ENCODE measurements around the gene PAX2.

Gene PAX2

DNA sequence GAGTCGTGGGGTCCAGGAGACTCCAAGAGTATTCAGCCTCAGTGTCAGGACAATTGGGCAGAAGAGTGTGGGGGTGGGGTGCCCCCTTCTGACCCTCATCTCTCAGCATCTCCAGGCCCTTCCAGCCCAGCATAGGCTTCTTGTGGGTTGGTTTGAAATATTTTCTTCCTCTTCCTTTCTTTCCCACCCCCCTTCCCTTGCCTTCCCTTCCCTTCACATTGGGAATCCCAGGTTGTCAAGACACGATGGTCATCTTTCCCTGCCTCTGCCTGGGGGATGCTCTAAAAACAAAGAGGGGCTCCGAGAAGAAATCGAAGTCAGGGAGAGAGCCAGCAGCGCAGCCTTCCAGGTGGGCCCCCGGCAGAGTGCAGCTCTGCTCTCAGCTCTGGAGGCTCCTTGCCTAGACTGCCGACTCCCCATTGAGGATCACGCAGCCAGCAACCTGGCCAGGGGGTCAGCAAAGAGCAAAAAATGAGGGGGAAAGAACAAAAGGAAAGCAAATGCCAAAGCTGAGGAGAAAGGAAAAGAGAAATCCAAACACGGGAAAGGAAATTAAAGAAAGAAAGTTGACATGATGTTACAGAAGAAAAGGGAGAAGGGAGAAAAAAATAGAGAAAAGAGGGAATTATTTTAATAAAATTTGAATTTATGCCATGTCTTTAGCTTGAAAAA lies 1.5 kb downstream of the PAX2 start:
- Histone ChIP-seq H3K4me1 (ENCODE audit: control insufficient read depth in 2 of 2, insufficient read depth in 2 of 2, low read length in 2 of 2) (peaks cover 0 to 5% of the 10 kb centered on the region in 2 donors), H3K9ac (ENCODE audit: low read depth in 1 of 2, low read length in 2 of 2) (no peak overlapping the region), H3K27ac (ENCODE audit: low read depth in 2 of 2, low read length in 2 of 2) (no peak overlapping the region), H3K9me3 (ENCODE audit: control insufficient read depth in 2 of 2, low read length in 2 of 2) (no peaks in the 10 kb centered on the region), H3K36me3 (ENCODE audit: control insufficient read depth in 2 of 2, insufficient read depth in 2 of 2, low read length in 2 of 2) (no peaks in the 10 kb centered on the region), H3K4me3 (ENCODE audit: low read length in 2 of 2) (no peak overlapping the region), H3K27me3 (ENCODE audit: control insufficient read depth in 2 of 2, insufficient read depth in 2 of 2, low read length in 2 of 2) (peaks cover 70 to 87% of the 10 kb centered on the region in 2 donors)

DNA sequence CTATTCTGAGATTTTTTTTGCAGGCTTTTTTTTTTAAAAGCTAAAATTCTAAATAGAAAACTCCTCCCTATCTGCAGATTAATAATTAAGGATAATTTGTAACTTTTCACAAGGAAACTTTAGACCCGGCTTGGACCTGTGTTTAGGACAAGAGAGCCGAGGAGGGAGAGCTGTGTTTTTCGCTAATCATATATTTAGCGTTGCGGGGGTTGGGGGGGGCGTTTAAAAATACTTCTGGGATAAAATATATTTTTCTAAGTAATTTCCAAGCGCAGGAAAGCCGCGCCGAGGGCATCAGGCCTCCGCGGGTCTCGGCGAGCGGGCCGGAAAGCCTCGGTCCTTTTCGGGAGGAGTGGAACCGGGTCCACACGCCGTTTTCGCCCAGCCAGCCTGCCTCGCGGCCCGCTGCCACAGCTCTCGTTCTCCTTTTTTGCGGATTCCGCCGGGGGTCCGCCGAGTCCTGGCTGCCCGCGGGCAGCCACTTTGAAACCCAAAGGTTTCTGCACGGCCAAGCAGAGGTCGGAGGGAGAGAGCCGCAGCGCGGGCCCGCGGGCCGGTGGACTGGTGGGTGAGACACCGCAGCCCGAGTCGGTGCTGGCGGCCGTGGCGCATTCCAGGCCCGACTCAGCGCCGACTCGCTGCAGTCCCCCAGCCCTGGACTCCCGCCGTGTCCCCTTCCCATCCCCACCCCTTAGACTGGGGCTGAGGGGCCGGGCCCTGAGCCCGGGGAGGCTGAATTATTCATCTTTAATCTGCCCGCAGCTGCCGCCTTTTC lies 2.3 kb downstream of the PAX2 start:
- Histone ChIP-seq H3K4me1 (ENCODE audit: control insufficient read depth in 2 of 2, insufficient read depth in 2 of 2, low read length in 2 of 2) (peaks cover 0 to 5% of the 10 kb centered on the region in 2 donors), H3K9ac (ENCODE audit: low read depth in 1 of 2, low read length in 2 of 2) (no peak overlapping the region), H3K4me3 (ENCODE audit: low read length in 2 of 2) (no peak overlapping the region), H3K9me3 (ENCODE audit: control insufficient read depth in 2 of 2, low read length in 2 of 2) (no peaks in the 10 kb centered on the region), H3K36me3 (ENCODE audit: control insufficient read depth in 2 of 2, insufficient read depth in 2 of 2, low read length in 2 of 2) (no peaks in the 10 kb centered on the region), H3K27ac (ENCODE audit: low read depth in 2 of 2, low read length in 2 of 2) (no peak overlapping the region), H3K27me3 (ENCODE audit: control insufficient read depth in 2 of 2, insufficient read depth in 2 of 2, low read length in 2 of 2) (peaks cover 67 to 86% of the 10 kb centered on the region in 2 donors)

DNA sequence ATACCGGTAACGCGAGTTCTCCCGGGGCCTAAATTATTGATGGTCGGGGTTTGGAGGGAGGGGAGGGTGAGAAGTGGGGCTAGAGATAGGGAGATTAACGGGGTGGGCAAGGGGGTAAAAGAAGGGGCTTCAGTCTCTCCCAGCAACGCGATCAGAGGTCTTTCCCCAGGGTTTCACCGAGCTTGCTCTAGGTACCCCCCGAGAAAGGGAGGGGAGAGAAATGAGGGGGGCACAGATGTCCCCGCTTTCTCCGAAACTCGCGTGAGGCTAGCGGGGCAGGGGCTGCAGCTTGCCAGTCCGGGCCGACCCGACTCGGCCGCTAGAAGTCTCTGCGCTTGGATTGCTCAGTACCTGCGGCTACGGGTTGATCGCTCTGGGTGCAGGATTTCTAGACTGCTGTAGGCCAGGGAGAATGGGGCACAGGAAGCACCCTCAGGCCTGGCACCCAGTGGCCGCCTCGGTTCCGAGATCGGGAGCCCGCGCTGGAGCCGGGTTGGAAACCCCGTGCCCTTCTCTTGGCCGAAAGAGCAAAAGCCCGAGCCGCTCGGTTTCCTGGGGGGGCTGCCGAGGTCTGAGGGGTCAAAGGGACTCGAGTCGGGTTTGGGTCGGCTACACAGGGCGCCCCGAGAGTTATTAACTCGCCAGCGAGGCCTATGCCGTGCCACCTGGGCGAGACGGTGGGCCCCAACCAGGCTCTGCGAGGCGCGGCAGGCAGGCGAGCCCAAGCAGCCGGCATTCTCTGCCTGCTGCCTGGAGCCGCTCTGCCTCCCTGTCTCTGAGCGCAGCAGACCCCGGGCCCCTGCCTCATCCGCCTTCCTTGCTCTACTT lies 3.1 kb downstream of the PAX2 start:
- Histone ChIP-seq H3K9me3 (ENCODE audit: control insufficient read depth in 2 of 2, low read length in 2 of 2) (no peaks in the 10 kb centered on the region), H3K27ac (ENCODE audit: low read depth in 2 of 2, low read length in 2 of 2) (no peak overlapping the region), H3K4me3 (ENCODE audit: low read length in 2 of 2) (no peak overlapping the region), H3K27me3 (ENCODE audit: control insufficient read depth in 2 of 2, insufficient read depth in 2 of 2, low read length in 2 of 2) (peaks cover 60 to 81% of the 10 kb centered on the region in 2 donors), H3K36me3 (ENCODE audit: control insufficient read depth in 2 of 2, insufficient read depth in 2 of 2, low read length in 2 of 2) (no peaks in the 10 kb centered on the region), H3K9ac (ENCODE audit: low read depth in 1 of 2, low read length in 2 of 2) (no peak overlapping the region), H3K4me1 (ENCODE audit: control insufficient read depth in 2 of 2, insufficient read depth in 2 of 2, low read length in 2 of 2) (peaks cover 0 to 5% of the 10 kb centered on the region in 2 donors)

DNA sequence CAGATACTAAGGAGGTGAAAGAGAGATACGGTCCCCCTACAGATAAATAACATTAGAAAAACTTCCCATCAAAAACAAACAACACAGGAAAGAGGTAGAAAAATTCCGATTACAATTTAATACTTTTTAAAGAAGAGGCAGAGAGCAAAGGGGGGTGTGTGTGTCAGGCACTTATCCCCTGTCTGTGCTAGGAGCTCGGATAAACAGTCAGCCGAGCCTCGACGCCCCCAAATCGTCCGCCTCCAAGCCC lies 3.6 kb downstream of the PAX2 start:
- Histone ChIP-seq H3K9ac (ENCODE audit: low read depth in 1 of 2, low read length in 2 of 2) (no peak overlapping the region), H3K4me3 (ENCODE audit: low read length in 2 of 2) (no peak overlapping the region), H3K4me1 (ENCODE audit: control insufficient read depth in 2 of 2, insufficient read depth in 2 of 2, low read length in 2 of 2) (peaks cover 0 to 3% of the 10 kb centered on the region in 2 donors)

DNA sequence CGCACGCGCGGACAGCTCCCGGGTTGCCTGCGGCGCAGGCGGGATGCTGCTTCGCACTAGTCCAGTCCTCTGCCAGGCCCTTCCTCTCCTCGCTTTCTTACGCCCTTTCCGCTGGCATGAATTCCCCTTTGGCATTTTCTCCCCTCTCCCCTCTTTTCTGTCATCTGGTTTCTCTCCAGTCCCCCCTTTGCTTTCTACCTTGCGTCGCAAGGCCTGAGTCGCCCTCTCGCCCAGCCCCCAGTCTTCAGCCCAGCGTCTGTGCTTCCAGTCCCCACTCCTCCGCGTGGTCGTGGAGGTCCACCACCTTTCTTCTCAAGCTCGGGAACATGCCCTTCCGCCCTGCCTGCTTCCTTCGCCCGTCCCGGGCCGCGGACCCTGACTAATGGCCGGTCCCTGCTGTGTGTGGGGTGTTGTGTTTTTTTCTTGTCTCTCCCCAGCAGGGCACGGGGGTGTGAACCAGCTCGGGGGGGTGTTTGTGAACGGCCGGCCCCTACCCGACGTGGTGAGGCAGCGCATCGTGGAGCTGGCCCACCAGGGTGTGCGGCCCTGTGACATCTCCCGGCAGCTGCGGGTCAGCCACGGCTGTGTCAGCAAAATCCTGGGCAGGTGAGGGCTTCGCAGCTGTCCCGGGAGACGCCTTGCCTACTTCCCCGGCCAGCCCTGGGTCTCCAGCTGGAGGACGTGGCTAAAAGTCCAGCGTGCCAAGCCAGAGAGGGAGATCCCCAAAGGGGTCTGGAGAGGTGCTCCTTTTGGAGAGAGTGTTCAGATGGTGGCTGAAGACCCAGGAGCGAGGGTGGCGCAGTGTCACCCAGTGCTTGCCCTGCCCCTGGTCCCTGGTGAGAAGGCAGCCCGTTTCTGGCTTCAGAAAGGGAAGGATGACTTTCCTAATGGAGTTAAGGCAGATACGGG lies 4.2 kb downstream of the PAX2 start:
- no peak overlapping the region for H3K27ac ChIP-seq (ENCODE audit: low read depth in 2 of 2, low read length in 2 of 2)
- no peaks in the 10 kb centered on the region for H3K4me1 ChIP-seq (ENCODE audit: control insufficient read depth in 2 of 2, insufficient read depth in 2 of 2, low read length in 2 of 2)
- H3K27me3 ChIP-seq (ENCODE audit: control insufficient read depth in 2 of 2, insufficient read depth in 2 of 2, low read length in 2 of 2), result peaks cover 54 to 75% of the 10 kb centered on the region in 2 donors
- no peak overlapping the region for H3K9ac ChIP-seq (ENCODE audit: low read depth in 1 of 2, low read length in 2 of 2)
- no peaks in the 10 kb centered on the region for H3K36me3 ChIP-seq (ENCODE audit: control insufficient read depth in 2 of 2, insufficient read depth in 2 of 2, low read length in 2 of 2)
- no peak overlapping the region for H3K4me3 ChIP-seq (ENCODE audit: low read length in 2 of 2)
- no peaks in the 10 kb centered on the region for H3K9me3 ChIP-seq (ENCODE audit: control insufficient read depth in 2 of 2, low read length in 2 of 2)

More for the DNA sequence above, 3.6 kb downstream of the PAX2 start:
- H3K9me3 ChIP-seq (ENCODE audit: control insufficient read depth in 2 of 2, low read length in 2 of 2), result no peaks in the 10 kb centered on the region
- no peaks in the 10 kb centered on the region for H3K36me3 ChIP-seq (ENCODE audit: control insufficient read depth in 2 of 2, insufficient read depth in 2 of 2, low read length in 2 of 2)
- peaks cover 55 to 75% of the 10 kb centered on the region in 2 donors for H3K27me3 ChIP-seq (ENCODE audit: control insufficient read depth in 2 of 2, insufficient read depth in 2 of 2, low read length in 2 of 2)
- H3K27ac ChIP-seq (ENCODE audit: low read depth in 2 of 2, low read length in 2 of 2), result no peak overlapping the region

DNA sequence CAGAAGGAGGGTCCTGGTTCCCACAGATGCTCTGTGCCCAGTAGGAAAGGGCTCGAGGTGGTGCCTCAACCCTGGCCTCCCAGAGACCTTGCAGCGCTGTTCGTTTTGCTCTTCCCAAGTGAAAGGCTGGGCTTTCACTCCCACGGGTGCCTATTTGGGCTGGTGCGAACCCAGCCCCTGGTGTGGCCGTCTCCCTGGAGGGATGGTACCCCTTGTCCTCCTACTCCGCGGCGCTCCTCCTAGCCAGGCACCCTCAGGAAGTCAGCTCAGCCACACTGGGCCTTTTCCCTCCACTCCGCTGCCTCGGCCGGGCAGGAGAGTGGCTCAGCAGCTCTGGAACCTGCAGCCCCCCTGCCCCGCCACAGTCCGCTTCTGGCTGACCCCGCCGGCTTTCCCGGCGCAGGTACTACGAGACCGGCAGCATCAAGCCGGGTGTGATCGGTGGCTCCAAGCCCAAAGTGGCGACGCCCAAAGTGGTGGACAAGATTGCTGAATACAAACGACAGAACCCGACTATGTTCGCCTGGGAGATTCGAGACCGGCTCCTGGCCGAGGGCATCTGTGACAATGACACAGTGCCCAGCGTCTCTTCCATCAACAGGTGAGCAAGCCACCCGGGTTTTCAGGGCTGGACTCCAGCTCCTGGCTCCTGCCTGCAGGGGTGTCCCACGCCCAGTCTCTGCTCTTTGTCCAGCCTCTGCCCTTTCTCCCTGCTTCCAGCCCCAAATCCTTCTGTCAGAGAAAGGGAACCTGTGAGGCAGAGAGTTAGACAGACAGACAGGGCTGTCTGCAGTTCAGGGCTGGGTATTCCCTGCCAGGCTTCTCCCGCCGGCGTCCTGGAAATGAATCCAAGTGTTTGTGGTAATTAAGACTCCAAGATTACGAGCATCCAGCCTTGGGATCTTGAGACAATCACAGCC lies 5.2 kb downstream of the PAX2 start:
- H3K9ac ChIP-seq (ENCODE audit: low read depth in 1 of 2, low read length in 2 of 2), result no peak overlapping the region
- no peak overlapping the region for H3K27ac ChIP-seq (ENCODE audit: low read depth in 2 of 2, low read length in 2 of 2)
- H3K27me3 ChIP-seq (ENCODE audit: control insufficient read depth in 2 of 2, insufficient read depth in 2 of 2, low read length in 2 of 2), result peaks cover 61 to 78% of the 10 kb centered on the region in 2 donors
- no peaks in the 10 kb centered on the region for H3K9me3 ChIP-seq (ENCODE audit: control insufficient read depth in 2 of 2, low read length in 2 of 2)
- H3K4me3 ChIP-seq (ENCODE audit: low read length in 2 of 2), result no peak overlapping the region
- H3K36me3 ChIP-seq (ENCODE audit: control insufficient read depth in 2 of 2, insufficient read depth in 2 of 2, low read length in 2 of 2), result no peaks in the 10 kb centered on the region
- H3K4me1 ChIP-seq (ENCODE audit: control insufficient read depth in 2 of 2, insufficient read depth in 2 of 2, low read length in 2 of 2), result no peaks in the 10 kb centered on the region

DNA sequence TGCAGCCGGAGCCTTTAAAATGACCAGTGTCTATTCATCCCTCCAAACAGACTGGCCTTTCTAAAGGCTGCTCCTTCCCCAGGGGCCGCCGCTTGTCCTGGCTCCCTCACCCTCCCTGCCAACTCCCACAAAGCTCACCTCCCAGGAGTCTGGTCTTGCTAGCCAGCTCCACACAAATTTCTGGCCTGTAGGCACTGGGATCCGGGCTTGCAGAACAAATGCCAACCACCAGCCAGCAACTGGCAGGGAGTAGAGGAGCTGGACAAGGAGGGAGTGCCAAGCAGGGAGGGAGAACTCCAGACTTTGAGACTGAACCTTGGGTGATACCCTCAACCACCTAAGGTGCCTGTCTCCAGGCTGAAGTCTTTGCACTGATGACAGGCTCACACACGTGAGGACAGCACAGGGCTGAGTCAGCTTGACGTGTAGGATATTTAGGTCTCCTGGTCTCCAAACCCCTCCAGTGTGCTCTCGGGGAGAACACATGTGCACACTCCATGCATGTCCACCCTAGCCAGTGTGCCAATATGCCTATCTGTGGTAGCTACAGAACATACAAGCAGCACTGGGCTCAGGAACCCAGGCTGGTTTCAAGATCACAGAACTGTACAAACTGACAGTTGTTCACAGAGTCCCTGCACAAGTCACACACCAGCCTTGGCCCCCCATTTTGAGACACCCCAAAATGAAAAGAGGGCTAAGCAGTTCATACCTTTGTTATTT lies 6.0 kb downstream of the PAX2 start:
- Histone ChIP-seq H3K27me3 (ENCODE audit: control insufficient read depth in 2 of 2, insufficient read depth in 2 of 2, low read length in 2 of 2) (peaks cover 61 to 82% of the 10 kb centered on the region in 2 donors), H3K27ac (ENCODE audit: low read depth in 2 of 2, low read length in 2 of 2) (no peak overlapping the region), H3K4me1 (ENCODE audit: control insufficient read depth in 2 of 2, insufficient read depth in 2 of 2, low read length in 2 of 2) (no peaks in the 10 kb centered on the region), H3K4me3 (ENCODE audit: low read length in 2 of 2) (no peak overlapping the region), H3K9ac (ENCODE audit: low read depth in 1 of 2, low read length in 2 of 2) (no peak overlapping the region), H3K9me3 (ENCODE audit: control insufficient read depth in 2 of 2, low read length in 2 of 2) (no peaks in the 10 kb centered on the region), H3K36me3 (ENCODE audit: control insufficient read depth in 2 of 2, insufficient read depth in 2 of 2, low read length in 2 of 2) (no peaks in the 10 kb centered on the region)

DNA sequence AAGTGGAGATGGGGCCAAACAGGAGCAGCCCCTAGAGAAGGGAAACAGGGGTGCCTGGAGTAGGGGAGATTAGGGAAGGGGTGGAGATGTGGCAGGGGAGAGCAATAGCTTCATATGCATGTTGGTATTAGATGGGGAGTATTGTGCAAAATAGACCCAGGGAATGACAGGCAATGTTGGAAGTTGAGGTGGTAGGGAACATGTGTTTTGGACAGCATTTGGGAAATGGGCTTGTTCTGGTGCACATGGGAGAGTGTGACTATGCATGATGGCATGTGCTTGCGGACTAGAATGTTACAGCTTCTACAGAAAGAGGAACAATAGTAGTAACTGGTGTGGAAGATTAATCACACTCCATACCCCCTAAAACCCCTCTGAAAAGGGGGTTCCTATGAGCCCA lies 10.4 kb downstream of the PAX2 start:
- H3K9me3 ChIP-seq (ENCODE audit: control insufficient read depth in 2 of 2, low read length in 2 of 2), result no peaks in the 10 kb centered on the region
- H3K27me3 ChIP-seq (ENCODE audit: control insufficient read depth in 2 of 2, insufficient read depth in 2 of 2, low read length in 2 of 2), result peaks cover 48 to 57% of the 10 kb centered on the region in 2 donors

More for the DNA sequence above, 10.4 kb downstream of the PAX2 start:
- H3K27ac ChIP-seq (ENCODE audit: low read depth in 2 of 2, low read length in 2 of 2), result no peak overlapping the region
- H3K9ac ChIP-seq (ENCODE audit: low read depth in 1 of 2, low read length in 2 of 2), result no peak overlapping the region
- H3K36me3 ChIP-seq (ENCODE audit: control insufficient read depth in 2 of 2, insufficient read depth in 2 of 2, low read length in 2 of 2), result no peaks in the 10 kb centered on the region
- no peaks in the 10 kb centered on the region for H3K4me1 ChIP-seq (ENCODE audit: control insufficient read depth in 2 of 2, insufficient read depth in 2 of 2, low read length in 2 of 2)
- H3K4me3 ChIP-seq (ENCODE audit: low read length in 2 of 2), result no peak overlapping the region

Data from mucosa of rectum (tissue), 2 donors.